Measurements from ENCODE around the gene GPALPP1. TPM values are rescaled to one million over a fixed set of nuclear protein-coding genes. Genes with fewer than 3 reads are reported as not detected.

The GPALPP1 gene
- total and polyA plus RNA-seq, 4 donors, result 7.9 to 45.0 (median 13.0) TPM

DNA sequence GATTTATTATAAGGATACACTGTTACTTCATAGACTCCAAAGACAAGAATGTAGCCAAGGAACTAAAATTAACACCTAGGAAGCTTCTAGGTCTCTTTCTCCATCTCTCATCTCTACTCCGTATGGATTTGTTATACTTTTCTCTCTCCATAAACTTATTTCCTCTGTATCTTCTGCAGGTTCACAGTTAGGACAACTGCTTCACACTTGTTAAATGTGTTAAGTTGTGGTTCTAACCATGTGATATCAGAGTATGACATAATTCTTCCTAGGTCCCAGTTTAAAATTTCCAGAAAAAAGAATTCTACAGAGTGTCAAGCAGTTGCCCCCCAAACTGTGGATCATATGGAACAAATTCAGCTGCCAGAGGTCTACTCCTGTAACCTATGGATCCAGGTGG lies 88.7 kb downstream of the GPALPP1 start:
- no peak for ATAC-seq (ENCODE audit: insufficient read depth, low FRiP score)
- no peak for DNase-seq
- Histone ChIP-seq H3K36me3 (ENCODE audit: control insufficient read depth in 4 of 4, insufficient read depth in 4 of 4, low read length in 4 of 4) (no peaks in the 10 kb centered on the region), H3K27me3 (ENCODE audit: control insufficient read depth in 3 of 3, insufficient read depth in 3 of 3, low read length in 2 of 3) (peaks cover 0 to 3% (median 0%) of the 10 kb centered on the region in 3 donors), H3K27ac (ENCODE audit: low read depth in 1 of 2, low read length in 1 of 2) (no peak overlapping the region), H3K9ac (ENCODE audit: insufficient read depth in 1 of 2, low read length in 2 of 2) (no peak overlapping the region), H3K4me1 (ENCODE audit: control insufficient read depth in 5 of 5, insufficient read depth in 5 of 5, low read length in 5 of 5) (no peaks in the 10 kb centered on the region), H3K9me3 (ENCODE audit: control insufficient read depth in 4 of 4, insufficient read depth in 3 of 4, low read length in 3 of 4) (no peaks in the 10 kb centered on the region), H3K4me3 (no peak overlapping the region)
- TF ChIP-seq, protein P1, sequence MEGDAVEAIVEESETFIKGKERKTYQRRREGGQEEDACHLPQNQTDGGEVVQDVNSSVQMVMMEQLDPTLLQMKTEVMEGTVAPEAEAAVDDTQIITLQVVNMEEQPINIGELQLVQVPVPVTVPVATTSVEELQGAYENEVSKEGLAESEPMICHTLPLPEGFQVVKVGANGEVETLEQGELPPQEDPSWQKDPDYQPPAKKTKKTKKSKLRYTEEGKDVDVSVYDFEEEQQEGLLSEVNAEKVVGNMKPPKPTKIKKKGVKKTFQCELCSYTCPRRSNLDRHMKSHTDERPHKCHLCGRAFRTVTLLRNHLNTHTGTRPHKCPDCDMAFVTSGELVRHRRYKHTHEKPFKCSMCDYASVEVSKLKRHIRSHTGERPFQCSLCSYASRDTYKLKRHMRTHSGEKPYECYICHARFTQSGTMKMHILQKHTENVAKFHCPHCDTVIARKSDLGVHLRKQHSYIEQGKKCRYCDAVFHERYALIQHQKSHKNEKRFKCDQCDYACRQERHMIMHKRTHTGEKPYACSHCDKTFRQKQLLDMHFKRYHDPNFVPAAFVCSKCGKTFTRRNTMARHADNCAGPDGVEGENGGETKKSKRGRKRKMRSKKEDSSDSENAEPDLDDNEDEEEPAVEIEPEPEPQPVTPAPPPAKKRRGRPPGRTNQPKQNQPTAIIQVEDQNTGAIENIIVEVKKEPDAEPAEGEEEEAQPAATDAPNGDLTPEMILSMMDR (IDR thresholded peaks at IDR 0.05; ENCODE audit: control extremely low read depth, extremely low read depth), result no peak
- 80 to 85% methylated on average over 1 of the region's 1 CpG for WGBS, 2 donors

Small RNA genes lying within 50 kb of the gene (small RNA-seq; reads per million reads assigned to genes)
- gene RN7SL49P (ENCODE audit: low replicate concordance), result 0.06 reads per million

Other genes with a start within 250 kb of the GPALPP1 start
- 1 to 10 TPM; 3.9 to 5.0 TPM for gene NUFIP1, start 67 bp upstream of the GPALPP1 start, total RNA-seq
- 1 to 10 TPM; 2.9 to 3.1 TPM for gene NUFIP1, start 67 bp upstream of the GPALPP1 start, polyA plus RNA-seq
- gene GTF2F2, start 131.0 kb downstream of the GPALPP1 start, total RNA-seq, result 10 to 100 TPM; 14.4 to 21.3 TPM
- 10 to 100 TPM; 13.7 to 14.3 TPM for gene GTF2F2, start 131.0 kb downstream of the GPALPP1 start, polyA plus RNA-seq
- not detected for gene KCTD4, start 211.5 kb downstream of the GPALPP1 start, total RNA-seq
- not detected for gene KCTD4, start 211.5 kb downstream of the GPALPP1 start, polyA plus RNA-seq